Measurements from ENCODE around the gene ATG4D.
A peak's percentile ranks its signal among the peaks of the same experiment; 100 is the strongest.

The ATG4D gene

GRCh38 chr19:10543420-10544241 is at the start of gene ATG4D:
Gene ATG4D, plus strand, starts transcription at chr19:10543904. Its CDS starts 187 bp downstream, at chr19:10544091.
- peak; percentile 95 for DNase-seq

DNA sequence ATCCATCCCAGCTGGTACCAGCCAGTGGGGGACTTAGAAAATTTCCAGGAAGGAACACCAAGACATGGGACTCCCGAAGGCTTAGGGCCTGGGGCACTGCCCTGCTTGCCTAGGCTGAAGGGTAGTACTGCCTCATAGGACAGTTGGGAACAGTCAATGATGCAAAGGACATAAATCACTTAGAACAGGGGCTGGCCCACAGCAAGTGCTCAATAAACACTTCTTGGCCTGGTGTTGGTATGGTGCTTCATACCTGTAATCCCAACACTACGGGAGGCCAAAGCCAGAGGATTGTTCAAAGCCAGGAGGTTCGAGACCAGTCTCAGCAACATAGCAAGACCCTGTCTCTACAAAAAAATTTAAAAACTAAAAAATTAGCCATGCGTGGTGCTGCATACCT is 46.3 kb upstream of the ATG4D start:
- no peak for DNase-seq

- no peak for DNase-seq
These were observed 44.0 kb upstream of the ATG4D start for GRCh38 chr19:10499550-10500246.

- no peak for DNase-seq
These were observed 43.5 kb upstream of the ATG4D start for GRCh38 chr19:10500247-10500592.

GRCh38 chr19:10501971-10502523 is 41.7 kb upstream of the ATG4D start:
- peak; percentile 82 for DNase-seq

GRCh38 chr19:10502524-10503001 is 41.1 kb upstream of the ATG4D start:
- peak; percentile 91 for DNase-seq

GRCh38 chr19:10503002-10503789 is 40.5 kb upstream of the ATG4D start, which contains the start of gene KEAP1:
Gene KEAP1, minus strand, starts transcription at chr19:10503356. Its CDS starts 3,323 bp downstream, at chr19:10500033.
- peak; percentile 72 for DNase-seq

- no peak for DNase-seq
These were observed 38.0 kb upstream of the ATG4D start for GRCh38 chr19:10505583-10506229.

DNA sequence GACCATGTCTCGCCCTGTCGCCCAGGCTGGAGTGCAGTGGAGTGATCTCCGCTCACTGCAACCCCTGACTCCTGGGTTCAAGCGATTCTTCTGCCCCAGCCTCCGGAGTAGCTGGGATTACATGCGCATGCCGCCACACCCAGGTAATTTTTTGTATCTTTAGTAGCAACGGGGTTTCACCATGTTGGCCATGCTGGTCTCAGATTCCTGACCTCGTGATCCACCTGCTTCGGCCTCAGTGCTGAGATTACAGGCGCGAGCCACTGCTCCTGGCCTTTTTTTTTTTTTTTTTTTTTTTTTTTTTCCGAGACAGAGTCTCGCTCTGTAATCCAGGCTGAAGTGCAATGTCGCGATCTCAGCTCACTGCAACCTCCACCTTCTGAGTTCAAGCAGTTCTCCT is 35.7 kb upstream of the ATG4D start:
- DNase-seq, result no peak

- no peak for DNase-seq
These were observed 35.0 kb upstream of the ATG4D start for GRCh38 chr19:10508707-10509106.

- DNase-seq, result no peak
These were observed 33.4 kb upstream of the ATG4D start for GRCh38 chr19:10510301-10510802.

- DNase-seq, result no peak
These were observed 30.5 kb upstream of the ATG4D start for GRCh38 chr19:10513223-10513622.

GRCh38 chr19:10514211-10515145 is 29.2 kb upstream of the ATG4D start:
- DNase-seq, result no peak

DNA sequence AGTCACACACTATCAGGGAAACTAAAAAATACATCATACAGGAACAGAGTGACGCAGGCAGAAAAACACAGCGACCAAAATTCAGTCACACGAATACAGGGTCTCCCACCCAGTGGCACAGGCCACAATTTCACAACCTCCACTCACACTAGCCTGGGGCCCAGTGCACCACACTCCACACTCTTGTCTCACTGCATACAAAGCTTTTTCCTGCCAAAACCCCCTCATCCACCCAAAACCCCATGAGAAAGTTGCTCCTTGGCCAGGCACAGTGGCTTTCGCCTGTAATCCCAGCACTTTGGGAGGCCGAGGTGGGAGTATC is 27.7 kb upstream of the ATG4D start:
- DNase-seq, result no peak

DNA sequence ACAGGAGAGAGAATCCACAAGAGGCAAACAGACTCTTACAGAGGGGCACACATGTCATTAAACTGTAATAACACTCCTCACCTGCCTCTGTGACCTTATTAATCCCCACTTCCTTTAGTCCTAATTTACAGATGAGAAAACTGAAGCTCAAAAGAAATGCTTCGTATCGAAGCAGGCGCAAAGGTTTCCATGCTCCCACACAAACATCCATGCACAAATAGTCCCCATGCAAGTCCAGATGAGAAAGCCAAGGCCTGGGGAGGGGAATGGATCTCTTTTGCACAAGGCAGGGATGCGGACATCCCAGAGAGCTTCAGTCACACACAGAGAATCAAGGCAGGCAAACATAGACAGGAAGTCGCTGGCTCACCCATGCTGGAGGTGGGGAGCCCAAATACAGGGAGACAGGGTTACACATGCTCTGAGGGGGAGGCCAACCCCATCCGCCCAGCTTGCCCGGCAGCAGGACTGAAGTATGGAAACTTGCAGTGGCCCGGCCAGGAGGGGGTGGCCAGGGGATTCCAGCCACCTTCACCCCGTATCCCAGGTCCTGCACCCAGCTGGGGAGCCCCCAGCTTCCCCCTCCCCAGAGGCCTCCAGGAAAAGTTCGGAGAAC is 26.9 kb upstream of the ATG4D start:
- no peak for DNase-seq

- DNase-seq, result no peak
These were observed 26.3 kb upstream of the ATG4D start, which contains the start of gene S1PR5 for GRCh38 chr19:10517361-10517759. Gene S1PR5, minus strand, starts transcription at chr19:10517447. Its CDS starts 2,436 bp downstream, at chr19:10515011.

DNA sequence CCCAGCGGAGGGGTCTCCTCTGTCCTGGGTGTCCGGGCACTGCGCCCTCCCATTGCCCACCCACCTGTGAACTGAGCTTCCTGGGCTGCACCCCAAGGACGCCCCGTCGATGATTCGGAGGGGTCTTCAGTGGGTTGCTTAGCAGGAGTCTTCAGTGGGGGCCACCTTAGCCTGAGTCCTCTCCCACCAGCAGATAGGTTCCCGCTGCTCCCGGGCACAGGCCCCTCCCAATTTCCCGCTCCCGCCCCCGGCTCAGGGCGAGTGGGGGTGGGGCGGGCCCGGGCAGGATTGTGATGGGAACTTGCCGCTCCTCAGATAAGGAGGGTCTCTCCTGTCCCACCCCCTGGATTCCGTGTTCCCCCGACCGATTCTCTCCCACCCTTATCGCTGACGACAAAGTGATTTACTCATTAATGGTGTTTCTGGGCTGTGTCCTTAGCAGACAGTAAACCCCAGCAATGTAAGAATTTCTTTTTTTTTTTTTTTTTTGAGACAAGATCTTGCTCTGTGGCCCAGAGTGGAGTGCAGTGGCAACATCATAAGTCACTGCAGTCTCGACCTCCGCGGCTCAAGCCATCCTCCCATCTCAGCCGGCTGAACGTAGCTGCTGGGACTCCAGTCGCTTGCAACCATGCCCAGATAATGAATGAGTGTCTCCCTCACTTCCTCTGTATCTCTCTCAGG is 25.8 kb upstream of the ATG4D start:
- DNase-seq, result no peak

- no peak for DNase-seq
These were observed 25.0 kb upstream of the ATG4D start for GRCh38 chr19:10518444-10519361.

- DNase-seq, result no peak
These were observed 24.3 kb upstream of the ATG4D start for GRCh38 chr19:10519421-10519820.
